Coronary artery (tissue), 2 donors: ENCODE measurements around the gene HSBP1.
A peak's percentile ranks its signal among the peaks of the same experiment; 100 is the strongest.

ENCODE experiments used
- DNase-seq: peaks from one replicate; pipeline ENCODE4 v3.0.0-alpha.2; 2017; ENCODE audit warnings: low spot score
- H3K27ac ChIP-seq, 2 donors: fragments of 200-600 bp; sonication (generic); one replicate each; pipeline ENCODE4 v1.5.1; 2016 to 2019
- H3K4me3 ChIP-seq: fragments of 200-600 bp; sonication (generic); 2 replicates; pipeline ENCODE4 v1.5.1; 2016; ENCODE audit warnings: mild to moderate bottlenecking, moderate library complexity
- CTCF ChIP-seq: fragments of 200-600 bp; sonication (generic); IDR thresholded peaks from one replicate; pipeline ENCODE4 v1.5.1; 2019; ENCODE audit warnings: antibody characterized with exemption

The HSBP1 gene

GRCh38 chr16:83792391-83792790 lies 15.4 kb upstream of the HSBP1 start:
- DNase-seq = no peak
- Histone ChIP-seq H3K4me3 (no peak overlapping the region), H3K27ac (no peak overlapping the region)
- no peak for TF ChIP-seq CTCF

- no peak for TF ChIP-seq CTCF
- Histone ChIP-seq H3K27ac (no peak overlapping the region), H3K4me3 (no peak overlapping the region)
- DNase-seq = no peak
These were observed 14.6 kb upstream of the HSBP1 start for GRCh38 chr16:83793179-83793578.

GRCh38 chr16:83794860-83795554 lies 12.8 kb upstream of the HSBP1 start:
- Histone ChIP-seq H3K4me3 (no peak overlapping the region), H3K27ac (no peak overlapping the region)
- TF ChIP-seq CTCF = no peak
- DNase-seq = no peak

GRCh38 chr16:83797013-83797412 lies 10.8 kb upstream of the HSBP1 start:
- H3K4me3 ChIP-seq = no peak overlapping the region
- no peak for TF ChIP-seq CTCF
- DNase-seq = no peak
- no peak overlapping the region for H3K27ac ChIP-seq

- TF ChIP-seq CTCF = no peak
- Histone ChIP-seq H3K27ac (no peak overlapping the region), H3K4me3 (no peak overlapping the region)
- DNase-seq = no peak
These were observed 8.4 kb upstream of the HSBP1 start for GRCh38 chr16:83799336-83799735.

GRCh38 chr16:83802135-83802534 lies 5.6 kb upstream of the HSBP1 start:
- Histone ChIP-seq H3K27ac (peak overlapping the region in 1 of 2 donors; percentile 65), H3K4me3 (peak overlapping the region; percentile 67)
- DNase-seq = no peak
- no peak for TF ChIP-seq CTCF

GRCh38 chr16:83802554-83803205 lies 5.1 kb upstream of the HSBP1 start:
- no peak for TF ChIP-seq CTCF
- H3K4me3 ChIP-seq = peak overlapping the region; percentile 67
- H3K27ac ChIP-seq = peak overlapping the region in 1 of 2 donors; percentile 65
- DNase-seq = no peak
